GM19467 (cell line): Measurements from ENCODE around the gene CD80.

Experiments used
- ATAC-seq: cut with Tn5 transposase; IDR thresholded peaks from one replicate; pipeline ENCODE4 v1.9.1; 2021; ENCODE audit warnings: mild to moderate bottlenecking, moderate library complexity; ENCODE audit not compliant: unreplicated experiment

The CD80 gene

DNA sequence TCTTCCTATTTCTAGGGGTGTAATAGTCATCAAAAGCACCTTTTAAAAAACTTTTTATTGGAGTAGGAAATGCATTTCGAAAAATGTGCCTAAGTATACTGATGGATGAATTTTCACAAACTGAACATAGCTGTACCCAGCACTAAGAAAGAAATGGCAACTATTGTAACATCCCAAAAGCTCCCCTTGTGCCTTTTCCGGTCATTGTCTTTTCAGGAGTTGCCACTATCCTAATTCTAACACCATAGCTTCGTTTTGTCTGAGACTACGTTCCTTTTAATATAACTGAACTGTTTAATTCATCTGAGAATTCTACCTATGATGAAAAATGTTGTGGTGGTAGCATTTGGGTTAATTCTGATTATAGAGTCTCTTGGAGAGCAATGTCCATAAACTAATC lies 59.1 kb downstream of the CD80 start:
- ATAC-seq: no peak

DNA sequence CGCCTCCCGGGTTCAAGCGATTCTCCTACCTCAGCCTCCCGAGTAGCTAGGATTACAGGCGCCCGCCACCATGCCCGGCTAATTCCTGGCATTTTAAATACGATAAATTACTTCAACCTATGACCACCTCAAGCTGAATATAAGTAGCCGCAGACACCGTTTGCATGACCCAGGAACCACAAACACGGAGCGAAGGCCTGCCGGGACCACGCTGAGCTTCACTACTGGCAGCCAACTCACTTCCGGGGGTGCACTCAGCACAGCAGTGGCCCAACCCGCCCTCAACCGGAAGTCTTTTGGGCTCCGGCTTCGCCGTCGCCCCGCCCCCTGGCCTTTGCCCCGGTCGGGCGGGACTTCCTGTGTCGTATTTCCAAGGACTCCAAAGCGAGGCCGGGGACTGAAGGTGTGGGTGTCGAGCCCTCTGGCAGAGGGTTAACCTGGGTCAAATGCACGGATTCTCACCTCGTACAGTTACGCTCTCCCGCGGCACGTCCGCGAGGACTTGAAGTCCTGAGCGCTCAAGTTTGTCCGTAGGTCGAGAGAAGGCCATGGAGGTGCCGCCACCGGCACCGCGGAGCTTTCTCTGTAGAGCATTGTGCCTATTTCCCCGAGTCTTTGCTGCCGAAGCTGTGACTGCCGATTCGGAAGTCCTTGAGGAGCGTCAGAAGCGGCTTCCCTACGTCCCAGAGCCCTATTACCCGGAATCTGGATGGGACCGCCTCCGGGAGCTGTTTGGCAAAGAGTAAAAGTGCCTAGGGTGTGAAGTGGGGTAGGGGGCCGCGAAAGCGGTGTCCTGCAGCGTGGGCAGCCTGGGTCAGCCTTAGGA lies 61.0 kb downstream of the CD80 start, which contains the start of gene TIMMDC1:
Gene TIMMDC1 (plus strand): TSS at position 362 of the 826 bp plus-strand sequence. CDS start 187 bp downstream, at position 549.
- peak; percentile 99 for ATAC-seq

DNA sequence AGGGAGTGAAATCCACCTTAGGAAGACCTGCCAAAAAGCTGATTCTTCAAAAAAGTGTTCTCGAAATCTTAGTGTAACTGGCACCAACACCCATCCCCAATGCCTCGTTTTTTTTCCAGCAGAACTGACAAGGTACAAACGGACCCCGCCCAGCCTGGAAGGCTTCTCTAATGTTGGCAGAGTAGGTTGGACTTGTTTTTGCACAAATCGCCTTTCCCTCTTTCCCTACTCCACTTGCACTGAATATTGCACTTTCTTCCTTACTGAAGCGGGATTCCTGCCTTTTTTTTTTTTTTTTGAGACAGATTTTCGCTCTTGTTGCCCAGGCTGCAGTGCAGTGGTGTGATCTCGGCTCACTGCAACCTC lies 61.6 kb downstream of the CD80 start:
- peak; percentile 5 for ATAC-seq

DNA sequence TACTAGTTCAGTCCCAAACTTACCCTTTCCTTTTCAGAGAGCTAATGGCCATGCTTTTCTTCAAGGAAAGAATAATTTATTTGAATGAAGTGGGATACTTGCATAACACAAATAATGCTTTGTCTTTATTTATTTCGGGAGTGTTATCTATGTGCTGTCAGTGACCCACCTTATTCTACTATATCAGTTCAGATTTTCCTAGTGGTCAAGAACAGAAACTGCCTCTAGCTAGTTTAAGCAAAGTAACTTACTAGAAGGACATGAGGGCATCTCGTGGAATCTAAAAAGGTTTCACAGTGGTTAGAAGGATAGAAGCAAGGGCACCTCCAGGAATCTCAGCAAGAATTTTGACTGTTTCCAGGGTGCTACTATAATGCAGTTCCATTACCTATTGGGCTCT lies 64.8 kb downstream of the CD80 start:
- ATAC-seq: no peak

DNA sequence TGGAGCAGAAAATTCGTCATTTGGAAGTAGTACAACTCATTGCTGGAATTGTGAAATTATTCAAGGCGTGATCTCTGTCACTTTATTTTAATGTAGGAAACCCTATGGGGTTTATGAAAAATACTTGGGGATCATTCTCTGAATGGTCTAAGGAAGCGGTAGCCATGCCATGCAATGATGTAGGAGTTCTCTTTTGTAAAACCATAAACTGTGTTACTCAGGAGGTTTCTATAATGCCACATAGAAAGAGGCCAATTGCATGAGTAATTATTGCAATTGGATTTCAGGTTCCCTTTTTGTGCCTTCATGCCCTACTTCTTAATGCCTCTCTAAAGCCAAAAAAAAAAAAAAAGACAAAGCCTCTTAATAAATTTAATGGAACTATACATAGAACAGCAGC lies 66.6 kb downstream of the CD80 start:
- ATAC-seq: no peak

DNA sequence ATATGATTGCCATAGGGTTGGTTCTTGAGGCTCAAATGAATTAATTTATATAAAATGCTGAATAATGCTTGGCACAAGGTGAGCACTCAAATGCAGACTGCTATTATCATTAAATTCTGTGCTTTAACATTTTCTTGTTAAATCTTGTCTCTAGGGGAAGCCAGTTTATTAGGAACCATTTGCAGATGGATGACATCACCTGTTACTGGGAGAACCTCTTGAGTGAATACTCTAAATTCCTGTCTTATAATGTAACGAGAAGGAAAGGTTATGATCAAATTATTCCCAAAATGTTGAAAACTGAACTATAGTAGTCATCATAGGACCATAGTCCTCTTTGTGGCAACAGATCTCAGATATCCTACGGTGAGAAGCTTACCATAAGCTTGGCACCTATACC lies 67.3 kb downstream of the CD80 start:
- ATAC-seq: no peak

DNA sequence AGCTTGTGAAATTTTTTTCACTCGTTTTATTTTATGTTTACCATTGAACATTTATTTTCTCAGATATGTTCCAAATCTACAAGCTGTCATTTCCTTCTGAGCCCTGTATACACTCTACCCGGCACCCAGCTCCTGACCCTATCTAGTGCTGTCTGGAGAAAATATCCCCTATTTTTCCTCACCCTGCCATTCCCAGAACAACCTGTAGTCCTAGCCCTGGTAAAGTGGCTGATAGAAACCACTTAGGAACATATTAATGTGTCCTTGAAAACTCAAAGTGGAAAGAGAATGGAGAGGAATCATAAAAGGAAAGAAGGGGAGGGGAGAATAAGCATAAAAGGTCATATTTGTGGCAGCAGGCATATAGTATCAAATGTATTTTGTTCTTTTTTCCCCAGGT lies 69.3 kb downstream of the CD80 start:
- no peak for ATAC-seq

DNA sequence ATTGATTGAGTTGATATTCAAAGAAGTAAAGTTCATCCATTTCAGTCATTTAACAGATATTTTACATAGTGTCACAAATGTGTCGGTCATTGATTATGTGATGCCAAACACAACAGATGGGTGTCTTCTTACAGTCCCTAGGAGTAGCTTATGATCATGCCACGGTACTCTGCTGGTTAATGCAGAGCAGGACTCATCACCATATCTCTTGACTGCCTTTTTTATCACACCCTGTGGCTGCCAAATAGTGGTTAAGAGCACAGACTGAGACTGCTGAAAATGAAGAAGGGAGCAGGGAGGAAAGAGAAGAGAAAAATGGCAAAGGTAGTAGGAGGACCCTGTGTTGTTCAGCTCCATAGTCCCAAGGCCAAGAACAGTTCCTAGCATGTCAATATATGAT lies 73.9 kb downstream of the CD80 start:
- ATAC-seq: no peak

DNA sequence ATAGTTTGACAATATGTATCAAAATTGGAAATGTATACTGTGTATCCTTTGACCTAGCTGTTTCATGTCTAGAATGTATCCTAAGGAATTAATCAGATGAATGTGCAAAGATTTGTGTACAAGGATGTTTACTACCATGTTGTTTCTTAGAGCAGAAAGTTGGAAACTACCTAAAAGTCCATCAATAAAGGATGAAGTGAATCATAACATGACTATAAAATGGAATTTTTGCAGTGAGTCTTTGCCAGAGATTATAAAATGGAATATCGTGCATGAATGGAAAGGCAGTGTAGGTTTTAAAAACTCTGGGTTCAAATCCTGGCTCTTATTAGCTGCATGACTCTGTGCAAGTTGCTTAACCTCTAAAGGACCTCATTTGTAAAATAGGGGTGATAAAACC lies 76.3 kb downstream of the CD80 start:
- no peak for ATAC-seq

DNA sequence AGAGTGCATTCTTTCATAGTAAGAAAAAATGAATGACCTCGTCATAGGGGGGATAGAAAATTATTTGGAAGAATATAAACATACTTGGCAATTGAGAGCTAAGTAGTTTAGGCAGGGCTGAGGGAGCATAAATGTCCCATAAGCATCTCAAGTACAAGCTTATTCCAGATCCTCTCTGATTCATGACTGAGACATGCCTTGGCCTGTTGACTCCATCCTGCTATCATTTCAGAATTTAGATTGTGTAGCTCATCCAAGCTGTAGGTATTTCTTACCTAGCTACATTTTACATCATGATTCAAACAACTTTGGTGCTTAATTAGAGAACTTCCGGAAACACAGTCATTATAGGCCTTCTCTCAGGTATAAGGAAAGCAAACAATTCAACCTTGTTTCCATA lies 78.3 kb downstream of the CD80 start:
- ATAC-seq: no peak
